ENCODE data around the gene SDK2.

DNA sequence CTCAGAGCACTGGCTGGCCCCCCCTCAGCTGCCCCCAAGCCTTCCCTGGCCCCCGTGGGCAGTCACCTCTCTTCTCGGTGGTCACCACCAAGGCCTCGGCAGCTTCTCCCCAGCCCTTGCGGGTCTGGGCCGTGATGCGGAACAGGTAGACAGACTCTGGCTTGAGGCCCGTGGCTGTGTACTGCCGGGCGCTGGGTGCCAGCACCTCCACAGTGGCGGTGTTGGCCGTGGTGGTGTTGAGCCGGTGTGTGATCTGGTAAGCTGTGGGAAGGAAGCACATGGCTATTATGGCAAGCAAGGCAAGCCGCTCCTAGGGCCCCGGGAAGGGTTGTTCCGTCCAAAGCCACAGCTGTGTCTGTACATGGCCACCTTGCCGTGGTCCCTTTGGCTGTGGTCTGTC is 254.0 kb downstream of the SDK2 start:
- no peak for TF ChIP-seq BHLHE40 (IDR thresholded peaks at IDR 0.05; ENCODE audit: borderline replicate concordance)
- no peak for TF ChIP-seq ZNF384 (IDR thresholded peaks at IDR 0.05)
- no peak for TF ChIP-seq CTBP1 (IDR thresholded peaks at IDR 0.05; ENCODE audit: borderline replicate concordance)
- no peak for TF ChIP-seq FOXM1 (IDR thresholded peaks at IDR 0.05; ENCODE audit: borderline replicate concordance)
- TF ChIP-seq, protein P1, sequence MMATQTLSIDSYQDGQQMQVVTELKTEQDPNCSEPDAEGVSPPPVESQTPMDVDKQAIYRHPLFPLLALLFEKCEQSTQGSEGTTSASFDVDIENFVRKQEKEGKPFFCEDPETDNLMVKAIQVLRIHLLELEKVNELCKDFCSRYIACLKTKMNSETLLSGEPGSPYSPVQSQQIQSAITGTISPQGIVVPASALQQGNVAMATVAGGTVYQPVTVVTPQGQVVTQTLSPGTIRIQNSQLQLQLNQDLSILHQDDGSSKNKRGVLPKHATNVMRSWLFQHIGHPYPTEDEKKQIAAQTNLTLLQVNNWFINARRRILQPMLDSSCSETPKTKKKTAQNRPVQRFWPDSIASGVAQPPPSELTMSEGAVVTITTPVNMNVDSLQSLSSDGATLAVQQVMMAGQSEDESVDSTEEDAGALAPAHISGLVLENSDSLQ (IDR thresholded peaks at IDR 0.05), result no peak
- no peak for TF ChIP-seq HDGF (IDR thresholded peaks at IDR 0.05; ENCODE audit: borderline replicate concordance)
- no peak for TF ChIP-seq ELF4 (IDR thresholded peaks at IDR 0.05)
- no peak for TF ChIP-seq FOXA1 (IDR thresholded peaks at IDR 0.05)
- no peak for TF ChIP-seq SP1 (IDR thresholded peaks at IDR 0.05)
- TF ChIP-seq SUZ12 (IDR thresholded peaks at IDR 0.05), result no peak
- TF ChIP-seq TARDBP (IDR thresholded peaks at IDR 0.05), result no peak
